RCC 7860 (cell line): ENCODE measurements around the gene ACSS3.
"Not testable (repeated sequence)": the region's sequence is repeated elsewhere in the genome, so short reads cannot be mapped to it uniquely, and the experiment has no call there.

ENCODE experiments used
- DNase-seq: peaks from one replicate; pipeline ENCODE4 v3.0.0-alpha.2; 2015; ENCODE audit warnings: low spot score
- FAIRE-seq: peaks from 2 replicates; lab custom pipeline; 2012; peaks lifted over from hg19 to GRCh38; lab: Jason Lieb, UNC

ACSS3 gene, protein sequence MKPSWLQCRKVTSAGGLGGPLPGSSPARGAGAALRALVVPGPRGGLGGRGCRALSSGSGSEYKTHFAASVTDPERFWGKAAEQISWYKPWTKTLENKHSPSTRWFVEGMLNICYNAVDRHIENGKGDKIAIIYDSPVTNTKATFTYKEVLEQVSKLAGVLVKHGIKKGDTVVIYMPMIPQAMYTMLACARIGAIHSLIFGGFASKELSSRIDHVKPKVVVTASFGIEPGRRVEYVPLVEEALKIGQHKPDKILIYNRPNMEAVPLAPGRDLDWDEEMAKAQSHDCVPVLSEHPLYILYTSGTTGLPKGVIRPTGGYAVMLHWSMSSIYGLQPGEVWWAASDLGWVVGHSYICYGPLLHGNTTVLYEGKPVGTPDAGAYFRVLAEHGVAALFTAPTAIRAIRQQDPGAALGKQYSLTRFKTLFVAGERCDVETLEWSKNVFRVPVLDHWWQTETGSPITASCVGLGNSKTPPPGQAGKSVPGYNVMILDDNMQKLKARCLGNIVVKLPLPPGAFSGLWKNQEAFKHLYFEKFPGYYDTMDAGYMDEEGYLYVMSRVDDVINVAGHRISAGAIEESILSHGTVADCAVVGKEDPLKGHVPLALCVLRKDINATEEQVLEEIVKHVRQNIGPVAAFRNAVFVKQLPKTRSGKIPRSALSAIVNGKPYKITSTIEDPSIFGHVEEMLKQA

DNA sequence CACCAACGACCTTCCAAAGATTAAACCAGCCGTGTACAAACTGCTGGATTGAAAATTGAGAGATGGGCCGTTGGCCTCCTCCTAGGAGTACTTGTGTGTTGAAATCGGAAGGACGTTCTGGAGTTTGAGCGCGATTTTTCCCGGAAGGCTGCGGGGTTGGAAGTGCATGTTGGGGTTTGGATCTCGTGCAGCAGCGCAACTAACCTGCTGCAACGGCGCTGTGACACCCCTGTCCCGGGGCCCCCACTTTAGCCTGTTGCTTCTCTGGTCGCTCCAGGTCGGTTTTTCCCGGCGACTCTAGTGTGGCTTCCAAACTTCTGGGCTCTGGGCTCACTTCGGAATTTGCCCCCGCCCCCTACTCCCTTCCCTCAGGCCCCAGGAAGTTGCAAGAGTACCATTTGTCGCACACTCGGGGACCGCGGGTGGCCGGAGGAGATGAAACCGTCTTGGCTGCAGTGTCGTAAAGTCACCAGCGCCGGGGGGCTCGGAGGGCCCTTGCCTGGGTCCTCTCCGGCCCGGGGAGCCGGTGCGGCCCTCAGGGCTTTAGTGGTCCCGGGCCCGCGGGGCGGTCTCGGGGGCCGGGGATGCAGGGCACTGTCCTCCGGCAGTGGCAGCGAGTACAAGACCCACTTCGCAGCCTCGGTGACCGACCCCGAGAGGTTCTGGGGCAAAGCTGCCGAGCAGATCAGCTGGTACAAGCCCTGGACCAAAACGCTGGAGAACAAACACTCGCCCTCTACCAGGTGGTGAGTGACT, at the start of gene ACSS3:
Gene ACSS3 (plus strand): TSS at position 394 of the 756 bp plus-strand sequence. CDS start 42 bp downstream, at position 436.
- FAIRE-seq, result no peak
- no peak for DNase-seq

DNA sequence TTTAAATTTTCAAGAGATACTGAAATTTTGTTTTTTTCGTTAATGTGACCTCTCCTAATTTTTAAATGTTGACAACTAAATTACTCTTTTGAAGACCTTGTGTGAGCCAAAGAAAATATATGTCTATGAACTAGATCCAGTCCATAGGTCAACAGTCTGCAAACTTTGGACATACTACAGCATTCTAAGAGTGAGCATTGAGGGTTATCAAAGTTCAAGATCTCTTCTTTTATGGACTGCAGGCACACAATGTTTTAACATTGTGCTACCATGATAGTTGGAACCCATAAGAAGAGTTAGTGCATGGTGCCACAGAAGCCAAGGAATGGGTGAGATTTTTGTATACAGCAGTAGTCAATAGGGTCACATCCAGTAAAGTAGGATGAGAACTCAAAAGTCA, 43.0 kb upstream of the ACSS3 start:
- FAIRE-seq (no peak), DNase-seq (no peak)

DNA sequence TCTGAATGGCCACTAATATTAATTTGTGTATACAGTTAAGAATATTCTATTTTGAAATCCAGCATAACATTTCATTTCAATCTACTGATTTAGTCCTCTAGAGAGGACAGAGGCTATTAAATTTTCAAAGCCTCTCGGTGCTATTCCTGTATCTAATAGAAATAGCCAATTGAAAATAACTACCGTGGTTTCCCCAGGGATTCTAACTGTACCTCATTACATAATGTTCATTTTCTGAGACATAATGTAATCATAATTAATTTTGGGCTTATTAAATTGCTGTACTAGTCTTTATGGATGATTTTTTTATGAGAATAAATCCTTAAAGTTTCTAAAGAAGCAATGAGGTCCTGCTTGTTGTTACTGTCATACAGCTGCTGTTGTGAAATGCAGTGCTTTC, 38.6 kb upstream of the ACSS3 start:
- FAIRE-seq (no peak), DNase-seq (no peak)

DNA sequence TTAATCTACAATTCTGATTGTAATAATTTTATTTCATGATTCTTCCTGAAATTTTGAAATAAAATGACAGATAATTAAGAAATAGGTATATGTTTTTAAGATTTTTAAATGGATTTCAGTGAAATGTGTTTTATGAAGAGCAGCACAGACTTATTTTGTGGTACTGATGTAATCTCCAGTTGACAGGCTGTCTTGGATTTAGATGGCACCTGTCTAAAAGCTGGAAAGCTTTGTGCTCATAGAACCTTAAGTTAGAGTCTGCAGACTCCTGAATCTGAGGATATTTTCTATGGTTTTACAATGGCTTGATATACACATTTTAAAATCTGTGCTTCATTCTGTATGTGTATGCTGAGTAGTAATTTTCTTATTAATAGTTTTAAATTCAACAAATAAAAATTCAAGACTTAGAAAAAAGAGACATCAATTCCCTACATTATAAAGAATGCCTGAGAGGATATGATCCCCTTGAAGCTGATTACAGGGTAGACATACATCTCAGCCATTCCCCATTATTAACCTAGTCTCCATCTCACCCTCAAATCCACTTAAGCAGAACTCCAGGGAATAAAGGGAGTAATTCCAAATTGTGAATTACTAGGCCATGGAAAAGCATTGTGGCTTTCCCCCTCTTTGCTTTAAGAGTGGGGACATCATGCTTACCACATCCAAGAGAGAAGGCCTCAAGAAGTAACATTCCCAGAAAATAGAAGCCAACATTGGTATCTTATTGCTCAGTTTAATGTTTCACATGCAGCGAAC, 33.7 kb upstream of the ACSS3 start:
- no peak for DNase-seq
- FAIRE-seq, result no peak

DNA sequence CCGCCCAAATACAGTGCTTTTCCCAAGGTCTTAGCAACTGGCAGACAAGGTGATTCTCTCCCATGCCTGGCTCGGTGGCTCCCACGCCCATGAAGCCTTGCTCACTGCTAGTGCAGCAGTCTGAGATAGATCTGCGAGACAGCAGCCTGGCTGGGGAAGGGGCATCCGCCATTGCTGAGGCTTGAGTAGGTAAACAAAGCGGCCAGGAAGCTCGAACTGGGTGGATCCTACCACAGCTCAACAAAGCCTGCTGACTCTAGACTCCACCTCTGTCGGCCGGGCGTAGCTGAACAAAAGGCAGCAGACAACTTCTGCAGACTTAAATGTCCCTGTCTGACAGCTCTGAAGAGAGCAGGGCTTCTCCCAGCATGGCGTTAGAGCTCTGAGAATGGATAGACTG, 12.9 kb upstream of the ACSS3 start:
- not testable (repeated sequence) for FAIRE-seq

DNA sequence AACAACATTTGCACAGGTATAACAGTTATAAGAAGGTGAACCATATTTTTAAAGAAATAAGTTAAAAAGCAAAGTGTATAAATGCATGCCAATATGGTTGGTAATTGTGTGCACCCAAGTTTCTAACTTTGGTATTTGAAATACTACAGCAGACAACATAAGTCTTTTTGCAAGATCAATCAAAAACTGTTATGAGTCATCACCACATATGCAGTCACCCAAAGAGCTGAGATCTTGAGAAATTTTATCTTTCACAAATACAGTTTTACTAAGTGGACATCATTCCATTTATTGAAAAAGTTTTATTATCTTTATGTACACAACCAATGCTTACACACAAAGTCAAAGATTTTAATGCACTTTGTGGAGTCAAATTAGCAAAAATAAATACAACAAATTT, 7.0 kb upstream of the ACSS3 start:
- FAIRE-seq (no peak), DNase-seq (no peak)

More for the DNA sequence above, 12.9 kb upstream of the ACSS3 start:
- not testable (repeated sequence) for DNase-seq

DNA sequence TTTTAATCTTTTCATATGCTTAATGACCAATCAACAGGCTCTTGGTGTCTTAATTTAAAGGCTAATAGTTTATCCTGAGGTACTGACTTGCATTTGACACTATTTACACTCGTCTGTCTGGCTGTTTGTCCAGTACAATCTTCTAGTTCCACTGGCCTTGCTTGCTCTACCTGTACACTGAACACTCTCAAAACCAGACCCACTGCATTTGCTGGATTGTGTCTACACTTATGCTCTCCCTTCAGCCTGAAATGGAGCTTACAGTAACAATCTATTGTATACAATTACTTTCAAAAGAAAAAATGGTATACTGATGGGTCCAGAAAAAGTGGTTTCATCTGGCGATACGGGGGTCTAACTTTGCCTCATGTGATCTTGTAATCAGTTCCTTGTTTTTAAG, 2.3 kb upstream of the ACSS3 start:
- FAIRE-seq (no peak), DNase-seq (no peak)

DNA sequence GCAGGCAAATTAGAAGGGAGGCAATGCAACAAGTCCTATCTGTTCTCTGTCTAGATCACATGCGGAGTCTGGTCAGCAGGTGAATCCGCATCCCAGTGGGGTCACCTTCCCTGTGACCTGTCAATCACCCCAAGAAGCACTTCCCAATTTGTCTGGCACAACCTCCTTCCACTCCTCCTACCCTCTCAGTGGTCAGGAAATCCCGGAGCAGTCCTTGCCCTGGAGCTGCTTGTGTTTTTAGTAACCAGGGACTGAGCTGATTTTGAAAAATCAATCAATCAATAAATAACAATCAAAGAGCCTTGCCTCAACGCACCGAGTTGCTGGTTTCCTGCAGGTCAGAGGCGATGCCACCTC, 572 bp upstream of the ACSS3 start:
- DNase-seq (no peak), FAIRE-seq (no peak)

DNA sequence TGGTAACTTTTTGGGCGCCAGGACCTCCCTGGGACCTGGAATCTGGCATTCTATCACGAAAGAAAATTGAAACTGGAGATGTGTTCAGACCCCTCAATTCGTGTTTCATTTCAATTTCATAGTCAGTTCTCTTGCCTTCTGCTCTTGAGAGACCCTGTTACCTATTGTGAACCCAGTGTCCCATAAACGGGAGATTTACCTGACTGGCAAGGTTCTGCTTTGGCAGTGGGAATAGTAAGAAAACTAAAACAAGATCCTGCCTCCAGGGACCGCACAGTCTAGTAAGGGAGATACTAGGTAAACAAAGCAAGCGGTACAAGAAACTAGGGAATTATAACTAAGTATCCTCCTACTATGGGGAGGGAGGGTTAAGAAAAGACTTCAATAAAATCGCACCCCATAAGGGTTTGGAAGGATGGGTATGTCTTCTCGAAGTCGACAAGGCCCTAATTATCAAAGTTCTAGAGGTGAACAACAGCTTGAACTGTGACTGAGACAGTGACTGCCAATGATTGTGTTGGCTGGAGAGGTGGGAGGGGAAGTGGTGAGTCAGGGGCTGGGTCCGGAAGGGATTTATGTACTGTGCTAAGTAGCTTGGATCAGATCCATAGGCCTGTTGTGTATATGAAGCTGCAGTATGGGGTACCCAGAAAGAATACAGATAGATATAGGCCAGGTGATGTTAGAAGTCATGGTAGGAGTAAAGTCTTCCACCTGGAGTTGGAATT, 754 bp downstream of the ACSS3 start:
- no peak for DNase-seq
- FAIRE-seq, result no peak

DNA sequence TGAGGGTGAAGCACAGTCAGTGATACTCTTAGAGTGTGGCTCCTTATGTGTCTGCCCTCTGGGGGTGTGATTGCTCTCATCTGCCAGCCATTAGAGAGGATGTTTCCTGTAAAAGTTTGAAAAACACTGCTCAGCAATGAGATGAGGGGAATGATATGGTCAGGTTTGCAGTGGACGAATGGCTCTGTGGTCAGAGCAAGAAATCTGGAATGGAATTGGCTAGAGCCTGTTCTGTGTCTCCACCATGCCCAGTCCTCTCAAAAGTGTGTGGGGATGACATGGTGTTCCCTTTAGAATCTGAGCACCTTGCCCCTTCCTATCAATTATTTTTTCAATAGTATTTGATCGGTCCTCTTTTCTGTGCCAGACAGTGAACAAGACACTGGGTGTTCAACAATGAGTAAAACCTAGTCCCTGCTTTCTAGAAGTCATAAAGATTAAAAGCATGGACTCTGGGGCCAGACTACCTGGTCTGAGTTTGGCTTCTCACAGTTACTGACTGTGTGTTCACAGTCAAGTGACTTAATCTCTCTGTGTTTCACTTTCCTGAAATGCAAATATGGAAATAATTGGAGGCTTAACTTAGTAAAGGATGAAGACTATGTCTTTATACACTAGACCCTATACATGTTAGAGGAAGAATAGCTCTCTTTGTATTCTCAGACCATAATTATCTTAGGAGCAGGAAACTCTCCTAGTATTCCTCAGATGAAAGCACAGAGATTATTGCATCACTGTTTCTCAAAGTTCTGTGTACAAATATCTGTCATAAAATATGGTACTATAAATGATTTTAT, 1.6 kb downstream of the ACSS3 start:
- DNase-seq (no peak), FAIRE-seq (no peak)

DNA sequence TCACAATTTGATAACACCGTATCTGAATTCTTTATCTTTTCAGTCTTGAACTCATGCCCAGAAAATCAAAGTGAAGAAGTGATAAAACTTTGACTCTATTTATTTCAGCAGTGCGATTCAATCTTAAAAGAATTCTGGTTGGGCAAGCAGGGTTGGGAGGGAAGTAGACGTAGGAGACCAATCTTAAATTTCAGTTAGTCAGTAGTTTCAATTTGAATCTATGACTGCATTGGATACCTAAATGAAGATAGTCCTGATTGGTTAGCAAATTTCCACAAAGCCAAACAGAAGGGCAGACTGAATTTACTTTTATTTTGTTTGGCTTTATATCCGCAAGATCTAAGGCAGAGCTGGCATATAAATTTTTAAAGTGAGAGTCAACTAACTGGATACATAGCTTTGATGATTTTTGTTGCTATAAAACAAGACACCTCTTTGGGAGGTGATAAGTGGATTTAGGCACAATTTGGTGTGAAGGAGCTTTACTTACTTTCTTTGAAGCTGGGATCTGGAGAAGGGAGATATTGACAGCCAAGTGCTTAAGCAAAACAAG, 2.6 kb downstream of the ACSS3 start:
- FAIRE-seq, result no peak

DNA sequence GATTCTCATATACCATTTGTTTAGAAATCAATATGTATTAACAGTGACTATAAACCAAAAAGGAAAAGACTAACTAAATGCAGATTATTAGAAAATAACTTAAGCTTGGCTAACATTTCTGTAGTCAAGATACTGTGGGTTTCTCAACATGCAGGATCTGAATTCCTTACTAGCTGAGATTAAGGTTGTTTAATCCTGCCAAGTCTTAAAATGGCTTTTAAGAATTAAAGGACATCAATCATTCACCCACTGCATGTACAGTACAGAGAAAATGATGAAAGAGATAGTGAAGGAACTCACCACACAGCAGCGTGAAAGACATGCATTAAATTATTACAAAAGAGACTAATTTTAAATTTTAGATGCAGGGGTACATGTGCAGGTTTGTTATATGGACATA, 3.8 kb downstream of the ACSS3 start:
- FAIRE-seq (no peak), DNase-seq (no peak)

More for the DNA sequence above, 2.6 kb downstream of the ACSS3 start:
- no peak for DNase-seq

DNA sequence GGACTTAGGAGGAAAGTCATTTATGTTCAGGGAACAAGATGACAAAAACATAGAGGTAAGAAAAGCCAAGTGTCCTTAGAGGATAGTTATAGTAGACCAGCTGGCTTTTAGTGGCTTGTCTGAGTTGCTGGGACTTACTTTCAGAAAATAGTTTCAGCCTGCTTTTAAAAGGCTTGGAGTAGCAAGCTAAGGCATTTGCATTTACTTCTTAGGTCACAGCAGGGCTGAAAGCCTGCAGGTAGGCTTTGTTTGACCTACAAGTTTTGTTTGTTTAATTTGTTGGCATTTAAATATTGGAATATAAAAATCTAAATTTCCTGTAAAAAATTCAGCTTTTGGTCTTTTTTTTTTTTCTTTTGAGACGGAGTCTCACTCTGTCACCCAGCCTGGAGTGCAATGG, 5.1 kb downstream of the ACSS3 start:
- FAIRE-seq (no peak), DNase-seq (no peak)

DNA sequence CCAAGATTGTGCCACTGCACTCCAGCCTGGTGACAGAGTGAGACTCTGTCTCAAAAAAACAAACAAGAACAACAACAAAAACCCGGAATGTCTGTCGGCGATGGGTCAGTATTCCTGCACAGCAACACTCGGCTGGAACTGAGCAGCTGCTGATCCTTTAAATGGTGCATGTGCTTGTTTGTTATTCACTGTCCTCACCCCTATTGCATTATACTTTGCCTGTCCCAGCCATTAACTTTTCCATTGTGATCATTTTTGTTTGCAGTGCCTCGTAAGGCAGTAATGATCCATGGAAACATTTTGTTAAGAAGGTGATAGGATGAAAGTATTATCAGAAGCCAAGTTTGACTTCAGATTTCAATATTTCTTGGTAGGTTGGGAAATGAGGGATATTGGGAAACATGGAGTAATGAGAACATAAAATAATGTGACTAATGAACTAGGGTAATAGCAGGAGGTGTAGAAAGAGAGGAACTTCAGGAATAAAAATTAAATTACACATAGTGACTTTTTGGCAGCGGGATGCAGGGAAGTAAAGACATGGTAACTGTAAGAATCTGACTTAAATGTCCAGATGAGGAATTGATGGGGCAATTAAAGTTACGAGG, 6.1 kb downstream of the ACSS3 start:
- DNase-seq (no peak), FAIRE-seq (no peak)

DNA sequence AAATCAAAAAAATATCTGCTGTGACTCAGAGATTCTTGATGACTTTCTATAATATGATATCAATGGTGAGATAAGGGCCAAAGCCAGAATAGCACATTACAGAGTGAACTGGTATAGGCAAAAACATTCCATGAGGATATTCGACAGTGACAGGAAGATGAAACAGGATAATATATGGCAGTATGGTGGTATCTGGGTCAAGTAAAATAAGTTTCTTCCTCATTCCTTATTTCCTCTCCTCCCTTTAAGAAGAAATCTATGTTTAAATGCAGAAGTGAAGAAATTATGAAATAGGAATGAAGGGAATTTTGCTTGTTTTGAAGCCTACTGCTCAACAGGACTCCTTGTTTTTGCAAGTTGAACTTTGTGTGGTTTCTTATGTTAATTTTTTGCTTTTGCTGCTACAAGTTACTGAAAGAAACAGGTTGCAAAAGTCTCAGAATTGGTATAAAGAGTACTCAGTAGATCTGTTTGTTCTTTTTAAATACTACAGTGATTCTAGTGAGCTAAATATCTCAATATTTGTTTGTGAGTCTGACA, 7.0 kb downstream of the ACSS3 start:
- no peak for FAIRE-seq

DNA sequence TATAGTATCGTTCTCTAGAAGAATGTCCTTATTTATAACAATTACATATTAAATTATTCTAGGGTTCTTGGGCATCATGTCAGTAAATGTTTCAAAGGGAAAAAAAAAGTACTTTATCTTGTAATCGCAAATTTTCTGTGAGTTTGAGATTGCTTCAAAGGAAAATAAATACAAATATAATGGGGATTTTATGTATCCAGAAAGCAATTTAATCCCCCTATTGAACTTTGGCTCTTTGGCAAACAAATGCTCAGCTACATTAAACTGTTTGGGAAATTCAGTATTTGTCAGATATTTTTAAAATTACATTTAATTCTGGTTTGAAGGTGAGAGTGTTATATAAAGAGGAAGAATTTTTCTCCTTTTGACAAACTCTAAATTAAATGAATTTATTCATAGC, 8.0 kb downstream of the ACSS3 start:
- DNase-seq (no peak), FAIRE-seq (no peak)

More for the DNA sequence above, 7.0 kb downstream of the ACSS3 start:
- no peak for DNase-seq

DNA sequence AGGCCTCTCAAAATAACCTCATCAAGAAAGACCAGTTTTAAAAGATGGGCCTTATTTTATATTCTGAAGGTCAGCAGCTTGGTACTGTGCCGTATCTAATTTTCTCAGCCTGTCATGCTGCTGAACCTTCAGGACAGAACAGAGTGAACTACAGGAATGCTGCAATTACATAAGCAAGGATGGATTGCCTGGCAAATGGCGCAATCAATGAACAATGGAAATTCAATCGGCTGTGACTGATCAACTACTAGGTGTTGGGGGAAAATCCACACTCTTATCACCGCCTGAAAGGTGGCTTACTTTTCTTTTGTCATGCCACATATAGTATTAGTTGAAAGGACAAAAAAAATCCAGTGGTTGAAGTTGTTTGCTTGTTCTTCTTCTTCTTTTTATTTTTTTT, 8.5 kb downstream of the ACSS3 start:
- no peak for DNase-seq
- FAIRE-seq, result no peak

DNA sequence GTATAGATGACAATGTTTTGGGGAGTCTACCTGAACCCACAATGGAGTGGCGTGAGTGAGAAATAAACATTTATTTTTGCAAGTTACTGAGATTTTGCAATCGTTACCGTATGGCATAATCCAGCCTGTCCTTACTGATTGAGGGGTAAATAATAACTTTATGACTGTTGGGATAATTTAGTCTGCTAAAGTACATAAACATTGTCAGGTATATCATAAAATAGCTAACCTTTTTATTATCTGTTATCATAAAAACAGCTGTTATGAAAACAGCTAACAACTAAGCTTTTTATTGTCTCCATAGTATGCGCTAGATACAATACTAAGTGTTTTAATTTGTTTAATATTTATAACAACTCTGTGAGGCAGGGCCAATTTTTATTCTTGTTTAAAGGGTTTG, 10.3 kb downstream of the ACSS3 start:
- DNase-seq (no peak), FAIRE-seq (no peak)
